Neural cell (in vitro differentiated cells): ENCODE results near the gene ITGA5. TPM values are rescaled to one million over a fixed set of nuclear protein-coding genes. Genes with fewer than 3 reads are reported as not detected.

Experiments
- H2AFZ ChIP-seq: fragments of 200-600, 300-800 bp; sonication (generic), shearing (Covaris generic); 2 replicates; pipeline ENCODE4 v1.6.0; 2014; ENCODE audit warnings: low read depth, mild to moderate bottlenecking, antibody characterized with exemption, low read length, moderate library complexity
- H3F3A ChIP-seq: fragments of 200-600 bp; shearing (Covaris generic); 2 replicates; pipeline ENCODE4 v1.6.1; 2016; ENCODE audit warnings: mild to moderate bottlenecking, moderate library complexity, mixed read lengths, antibody characterized with exemption, low read length; ENCODE audit not compliant: insufficient read depth, poor library complexity, severe bottlenecking
- H3K27ac ChIP-seq: fragments of 200-600, 300-800 bp; sonication (generic), shearing (Covaris generic); 2 replicates; pipeline ENCODE4 v1.5.1; 2014; ENCODE audit warnings: mild to moderate bottlenecking, low read length, moderate library complexity
- H3K27me3 ChIP-seq: fragments of 300-800, 200-600 bp; sonication (generic), shearing (Covaris generic); 2 replicates; pipeline ENCODE4 v1.6.0; 2014; ENCODE audit warnings: mild to moderate bottlenecking, low read depth, low read length, moderate library complexity; ENCODE audit not compliant: insufficient read depth
- H3K36me3 ChIP-seq: fragments of 300-800, 200-600 bp; sonication (generic), shearing (Covaris generic); 2 replicates; pipeline ENCODE4 v1.5.1; 2014; ENCODE audit warnings: mild to moderate bottlenecking, antibody characterized with exemption, low read length, moderate library complexity; ENCODE audit not compliant: insufficient read depth
- H3K4me2 ChIP-seq: fragments of 300-800, 200-600 bp; sonication (generic), shearing (Covaris generic); 2 replicates; pipeline ENCODE4 v1.6.0; 2014; ENCODE audit warnings: mild to moderate bottlenecking, low read length
- H3K4me3 ChIP-seq: fragments of 300-800, 200-600 bp; sonication (generic), shearing (Covaris generic); 2 replicates; pipeline ENCODE4 v1.5.1; 2014; ENCODE audit warnings: mild to moderate bottlenecking, low read length, moderate library complexity
- H3K79me2 ChIP-seq: fragments of 200-600 bp; shearing (Covaris generic); replicated peaks from 2 replicates; pipeline ENCODE4 v1.6.0; 2014; ENCODE audit warnings: mild to moderate bottlenecking, low read length, moderate library complexity; ENCODE audit not compliant: insufficient read depth
- H3K9ac ChIP-seq: fragments of 300-800, 200-600 bp; sonication (generic), shearing (Covaris generic); 2 replicates; pipeline ENCODE4 v1.6.1; 2016; ENCODE audit warnings: mild to moderate bottlenecking, low read length, mixed read lengths
- H3K9me2 ChIP-seq: fragments of 200-600 bp; shearing (Covaris generic); 2 replicates; pipeline ENCODE4 v1.6.1; 2016; ENCODE audit warnings: mild to moderate bottlenecking, low read length, mixed read lengths; ENCODE audit not compliant: insufficient read depth
- H3K9me3 ChIP-seq: fragments of 200-600, 300-800 bp; sonication (generic), shearing (Covaris generic); 2 replicates; pipeline ENCODE4 v1.6.1; 2016; ENCODE audit warnings: mild to moderate bottlenecking, mixed run types, low read length, moderate library complexity, mixed read lengths
- H4K20me1 ChIP-seq: fragments of 200-600 bp; shearing (Covaris generic); 2 replicates; pipeline ENCODE4 v1.6.1; 2016; ENCODE audit warnings: mild to moderate bottlenecking, mixed run types; ENCODE audit not compliant: insufficient read depth
- CTCF ChIP-seq: fragments of 450-650 bp; IDR thresholded peaks from 2 replicates; pipeline ENCODE4 v1.5.1; 2014; ENCODE audit warnings: antibody characterized with exemption, mild to moderate bottlenecking, moderate library complexity; ENCODE audit not compliant: poor library complexity, severe bottlenecking
- EP300 ChIP-seq: fragments of 450-650 bp; conservative IDR thresholded peaks from 2 replicates; pipeline ENCODE4 v1.6.1; 2014; ENCODE audit warnings: antibody characterized with exemption, mild to moderate bottlenecking, moderate library complexity; ENCODE audit not compliant: poor library complexity, severe bottlenecking
- RAD21 ChIP-seq: fragments of 450-650 bp; conservative IDR thresholded peaks from 2 replicates; pipeline ENCODE4 v1.6.1; 2014; ENCODE audit warnings: antibody characterized with exemption, mild to moderate bottlenecking, moderate library complexity
- REST ChIP-seq: IDR thresholded peaks from 2 replicates; pipeline ENCODE4 v1.6.1; 2012; ENCODE audit warnings: borderline replicate concordance
- SMC3 ChIP-seq: fragments of 450-650 bp; conservative IDR thresholded peaks from 2 replicates; pipeline ENCODE4 v1.6.1; 2014; ENCODE audit warnings: antibody characterized with exemption, mild to moderate bottlenecking, moderate library complexity; ENCODE audit not compliant: poor library complexity
- TAF1 ChIP-seq: IDR thresholded peaks from 2 replicates; pipeline ENCODE4 v1.6.1; 2012; ENCODE audit warnings: low read depth
- polyA plus RNA-seq: library from polyadenylated mRNA; depleted of rRNA; stranded (reverse); fragments of >200 nt; gene quantifications from 2 replicates; pipeline ENCODE4 v1.2.3, GENCODE V29; 2014

ITGA5 gene
- polyA plus RNA-seq, 1 donor from 2014 or later, result not detected

- Histone ChIP-seq H3K27ac (no peak overlapping the region), H3K27me3 (no peaks in the 10 kb centered on the region), H3K9me3 (no peaks in the 10 kb centered on the region), H3F3A (no peaks in the 10 kb centered on the region), H3K9ac (no peak overlapping the region), H3K79me2 (no peaks in the 10 kb centered on the region), H4K20me1 (no peaks in the 10 kb centered on the region), H3K4me2 (no peak overlapping the region), H3K36me3 (no peaks in the 10 kb centered on the region), H3K4me3 (no peak overlapping the region), H3K9me2 (no peaks in the 10 kb centered on the region), H2AFZ (no peak overlapping the region)
- no peak for TF ChIP-seq SMC3
- no peak for TF ChIP-seq CTCF
- no peak for TF ChIP-seq EP300
- TF ChIP-seq RAD21, result no peak
Measured at GRCh38 chr12:54371328-54372112, 47.5 kb downstream of the ITGA5 start.

- peak overlapping the region; percentile 12 for H3K9ac ChIP-seq
Measured at GRCh38 chr12:54370171-54370730, 48.8 kb downstream of the ITGA5 start.

More at GRCh38 chr12:54370171-54370730, 48.8 kb downstream of the ITGA5 start:
- no peak overlapping the region for H3K4me2 ChIP-seq
- no peak overlapping the region for H2AFZ ChIP-seq
- no peak overlapping the region for H3K27ac ChIP-seq
- H3K79me2 ChIP-seq, result no peaks in the 10 kb centered on the region
- no peak for TF ChIP-seq TAF1
- TF ChIP-seq REST, result no peak
- TF ChIP-seq CTCF, result peak; percentile 70
- peak; percentile 48 for TF ChIP-seq RAD21
- TF ChIP-seq SMC3, result peak; percentile 63
- no peak overlapping the region for H3K4me3 ChIP-seq
- H3F3A ChIP-seq, result no peaks in the 10 kb centered on the region
- H3K27me3 ChIP-seq, result no peaks in the 10 kb centered on the region
- H3K9me2 ChIP-seq, result no peaks in the 10 kb centered on the region
- no peaks in the 10 kb centered on the region for H3K36me3 ChIP-seq
- no peaks in the 10 kb centered on the region for H4K20me1 ChIP-seq
- no peaks in the 10 kb centered on the region for H3K9me3 ChIP-seq
